NT2/D1 (cell line): Measurements from ENCODE around the gene OR5H2.

ENCODE experiments used
- DNase-seq: peaks from one replicate; pipeline ENCODE4 v3.0.0-alpha.2; 2011; ENCODE audit warnings: low read depth, low spot score
- H3K27me3 ChIP-seq: 2 replicates; pipeline ENCODE4 v1.6.0; 2011; ENCODE audit warnings: mild to moderate bottlenecking; ENCODE audit not compliant: insufficient read length, insufficient read depth
- H3K36me3 ChIP-seq: 2 replicates; pipeline ENCODE4 v1.6.1; 2011; ENCODE audit warnings: mild to moderate bottlenecking, low read length, mixed read lengths; ENCODE audit not compliant: insufficient read depth, insufficient read length
- H3K4me1 ChIP-seq: 2 replicates; pipeline ENCODE4 v1.5.1; 2011; ENCODE audit not compliant: insufficient read depth, insufficient read length
- H3K4me3 ChIP-seq: 2 replicates; pipeline ENCODE4 v1.5.1; 2011; ENCODE audit warnings: low read depth; ENCODE audit not compliant: insufficient read length
- H3K9ac ChIP-seq: 2 replicates; pipeline ENCODE4 v1.6.0; 2011; ENCODE audit warnings: low read depth; ENCODE audit not compliant: insufficient read length
- H3K9me3 ChIP-seq: 2 replicates; pipeline ENCODE4 v1.5.1; 2011; ENCODE audit warnings: mild to moderate bottlenecking, low read length; ENCODE audit not compliant: insufficient read depth
- SUZ12 ChIP-seq: IDR thresholded peaks from 2 replicates; pipeline ENCODE4 v1.6.1; 2011; ENCODE audit not compliant: insufficient read length, insufficient read depth; ENCODE audit errors: extremely low read depth
- YY1 ChIP-seq: IDR thresholded peaks from 2 replicates; pipeline ENCODE4 v1.6.1; 2011; ENCODE audit not compliant: insufficient read length, insufficient read depth
- ZNF274 ChIP-seq: IDR thresholded peaks from 2 replicates; pipeline ENCODE4 v1.6.1; 2011; ENCODE audit warnings: mild to moderate bottlenecking, low read depth, low read length

Gene OR5H2

GRCh38 chr3:98329392-98330124, 47.3 kb downstream of the OR5H2 start:
- H3K4me1 ChIP-seq: peaks cover 3% of the 10 kb centered on the region
- H3K36me3 ChIP-seq: no peaks in the 10 kb centered on the region
- DNase-seq: peak; percentile 68
- H3K9ac ChIP-seq: no peak overlapping the region
- H3K4me3 ChIP-seq: no peak overlapping the region
- H3K27me3 ChIP-seq: no peaks in the 10 kb centered on the region
- no peak for TF ChIP-seq ZNF274
- TF ChIP-seq SUZ12: no peak
- TF ChIP-seq YY1: no peak
- no peaks in the 10 kb centered on the region for H3K9me3 ChIP-seq

GRCh38 chr3:98331329-98331728, 49.0 kb downstream of the OR5H2 start:
- Histone ChIP-seq H3K4me3 (no peak overlapping the region), H3K9ac (no peak overlapping the region), H3K4me1 (peaks cover 3% of the 10 kb centered on the region), H3K36me3 (no peaks in the 10 kb centered on the region), H3K27me3 (no peaks in the 10 kb centered on the region), H3K9me3 (no peaks in the 10 kb centered on the region)
- no peak for DNase-seq
- TF ChIP-seq YY1 (no peak), ZNF274 (no peak), SUZ12 (no peak)
